ENCODE results near the gene PIEZO1.

PIEZO1 gene

DNA sequence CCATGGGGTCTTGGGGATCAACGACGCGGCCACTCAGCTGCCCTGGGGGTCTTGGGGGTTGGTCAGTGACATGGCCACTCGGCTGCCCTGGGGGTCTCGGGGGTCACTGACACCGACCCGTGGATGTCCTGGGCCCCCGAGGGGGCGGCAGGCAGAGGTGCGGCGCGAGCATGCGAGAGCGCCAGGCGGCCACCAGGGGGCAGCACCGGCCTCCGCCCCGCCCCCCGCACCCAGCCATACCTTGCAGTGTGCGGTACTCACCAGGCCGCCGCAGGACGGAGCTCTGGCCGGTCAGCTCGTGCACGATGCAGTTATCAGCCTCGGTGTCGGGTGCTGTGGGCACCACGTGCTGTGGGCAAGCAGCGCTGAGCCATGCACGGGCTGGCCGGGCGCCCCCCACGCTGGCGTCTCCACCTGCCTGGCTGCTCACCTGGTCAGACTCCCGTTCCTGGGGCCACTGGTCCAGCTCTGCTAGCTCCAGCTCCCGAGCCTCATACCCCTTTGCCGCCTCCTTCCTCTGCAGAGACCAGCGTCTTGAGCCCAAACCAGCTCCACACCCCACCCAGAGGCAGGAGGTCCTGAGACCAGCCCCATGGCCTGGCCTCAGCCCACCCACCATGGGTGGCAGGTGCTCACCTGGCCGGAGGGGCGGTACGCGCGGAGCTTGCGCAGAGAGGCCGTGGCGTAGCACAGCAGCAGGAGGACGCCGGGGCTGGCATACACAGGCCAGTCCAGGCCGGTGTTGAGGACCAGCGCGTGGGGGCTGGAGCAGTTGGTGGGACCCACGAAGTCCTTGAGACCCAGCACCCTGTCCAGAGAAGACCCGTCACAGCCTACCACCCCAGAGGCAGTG lies 47.5 kb downstream of the PIEZO1 start:
- in situ Hi-C loops (cut with MboI; ENCODE audit: low sequenced_read_pairs): no loop called here

DNA sequence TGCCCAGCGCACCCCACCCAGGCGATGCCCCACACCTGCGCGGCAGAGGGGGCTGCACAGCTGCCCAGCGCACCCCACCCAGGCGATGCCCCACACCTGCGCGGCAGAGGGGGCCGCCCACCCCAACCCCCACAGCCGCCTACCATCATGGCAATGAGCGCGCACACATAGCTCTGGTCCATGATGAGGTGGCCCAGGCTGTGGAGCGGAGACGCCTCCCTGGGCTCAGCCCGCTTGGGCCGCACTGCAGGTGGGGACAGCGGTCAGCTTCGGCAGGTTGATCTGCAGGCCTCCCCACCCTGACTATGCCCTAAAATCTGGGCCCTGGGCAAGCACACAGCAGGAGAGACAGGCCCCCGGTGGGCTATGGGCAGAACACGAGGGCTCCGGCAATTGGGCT lies 48.5 kb downstream of the PIEZO1 start:
- in situ Hi-C loops (cut with MboI; ENCODE audit: low sequenced_read_pairs): no loop called here

GRCh38 chr16:88736088-88736487 lies 48.9 kb downstream of the PIEZO1 start:
- in situ Hi-C loops (cut with MboI; ENCODE audit: low sequenced_read_pairs): no loop called here

- in situ Hi-C loops (cut with MboI; ENCODE audit: low sequenced_read_pairs): no loop called here
Measured at GRCh38 chr16:88735616-88736015, 49.4 kb downstream of the PIEZO1 start.

DNA sequence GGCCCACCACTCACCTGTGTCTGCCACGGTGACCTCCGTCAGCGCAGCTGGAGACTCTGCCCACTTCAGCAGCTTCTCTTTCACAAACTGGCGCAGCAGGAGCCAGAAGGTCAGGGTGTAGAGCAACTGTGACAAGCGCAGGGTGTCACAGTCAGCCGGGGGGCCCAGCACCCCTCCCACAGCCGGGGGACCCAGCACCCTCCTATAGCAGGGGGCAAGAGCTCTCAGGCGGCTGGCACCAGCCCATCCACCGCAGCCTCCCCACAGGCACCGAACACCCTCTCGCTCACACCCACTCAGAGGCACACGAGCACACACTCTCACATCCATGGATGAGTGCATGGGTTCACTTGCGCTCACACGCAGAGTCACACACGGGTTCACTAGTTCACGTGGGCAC lies 49.9 kb downstream of the PIEZO1 start:
- in situ Hi-C loops (cut with MboI; ENCODE audit: low sequenced_read_pairs): no loop called here

GRCh38 chr16:88734361-88734728 lies 50.7 kb downstream of the PIEZO1 start:
- in situ Hi-C loops (cut with MboI; ENCODE audit: low sequenced_read_pairs): no loop called here

DNA sequence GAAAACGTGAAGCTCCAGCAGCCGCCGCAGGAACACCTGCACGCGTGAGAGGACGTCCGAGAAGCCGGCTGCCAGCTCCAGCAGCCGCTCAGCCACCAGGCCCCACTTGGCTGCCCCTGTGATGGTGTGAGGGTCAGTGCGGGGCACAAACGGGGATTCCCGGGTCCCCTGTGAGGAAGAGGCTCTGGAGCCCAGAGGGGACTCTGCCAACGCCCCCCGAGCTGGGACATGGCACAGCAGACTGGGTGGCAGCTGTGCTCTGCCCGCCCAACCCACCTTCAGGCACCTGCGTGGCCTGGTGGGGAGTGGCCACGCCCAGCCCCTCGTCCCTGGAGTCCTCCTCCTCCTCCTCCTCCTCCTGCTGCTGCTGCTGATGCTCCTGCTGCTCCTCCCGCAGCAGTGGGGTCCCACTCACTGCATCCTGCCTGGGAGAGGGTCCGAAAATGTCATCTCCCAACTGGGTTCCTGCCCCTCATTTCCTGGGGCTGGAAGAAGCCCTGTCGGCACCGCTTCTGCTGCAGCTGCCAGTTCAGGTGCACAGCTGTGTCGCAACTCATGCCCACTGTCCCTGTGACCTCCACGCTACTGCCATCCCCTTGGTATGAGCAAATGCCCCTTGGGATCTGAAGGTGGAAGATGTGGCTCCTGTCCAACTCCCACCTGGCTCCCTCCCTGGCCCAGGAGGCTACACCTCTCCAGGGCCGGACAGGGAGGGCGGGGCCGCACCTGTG lies 51.2 kb downstream of the PIEZO1 start:
- in situ Hi-C loops (cut with MboI; ENCODE audit: low sequenced_read_pairs): no loop called here

DNA sequence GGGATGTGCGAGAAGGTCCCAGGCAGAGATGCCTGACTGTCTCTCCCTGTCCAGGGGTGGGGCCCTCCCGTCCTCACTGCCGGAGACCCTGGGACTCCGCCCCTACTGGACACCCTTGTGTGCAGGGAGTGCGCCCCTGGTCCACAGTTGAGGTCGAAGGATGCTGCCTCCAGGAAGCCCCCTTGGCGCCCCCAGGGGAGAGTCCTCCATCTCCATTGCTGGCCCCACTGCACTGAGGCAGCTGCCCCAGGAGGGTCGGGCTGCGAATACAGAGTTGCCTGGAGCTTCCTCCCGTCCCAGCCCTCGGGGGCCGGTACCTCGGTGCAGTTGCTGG lies 52.1 kb downstream of the PIEZO1 start:
- in situ Hi-C loops (cut with MboI; ENCODE audit: low sequenced_read_pairs): no loop called here

DNA sequence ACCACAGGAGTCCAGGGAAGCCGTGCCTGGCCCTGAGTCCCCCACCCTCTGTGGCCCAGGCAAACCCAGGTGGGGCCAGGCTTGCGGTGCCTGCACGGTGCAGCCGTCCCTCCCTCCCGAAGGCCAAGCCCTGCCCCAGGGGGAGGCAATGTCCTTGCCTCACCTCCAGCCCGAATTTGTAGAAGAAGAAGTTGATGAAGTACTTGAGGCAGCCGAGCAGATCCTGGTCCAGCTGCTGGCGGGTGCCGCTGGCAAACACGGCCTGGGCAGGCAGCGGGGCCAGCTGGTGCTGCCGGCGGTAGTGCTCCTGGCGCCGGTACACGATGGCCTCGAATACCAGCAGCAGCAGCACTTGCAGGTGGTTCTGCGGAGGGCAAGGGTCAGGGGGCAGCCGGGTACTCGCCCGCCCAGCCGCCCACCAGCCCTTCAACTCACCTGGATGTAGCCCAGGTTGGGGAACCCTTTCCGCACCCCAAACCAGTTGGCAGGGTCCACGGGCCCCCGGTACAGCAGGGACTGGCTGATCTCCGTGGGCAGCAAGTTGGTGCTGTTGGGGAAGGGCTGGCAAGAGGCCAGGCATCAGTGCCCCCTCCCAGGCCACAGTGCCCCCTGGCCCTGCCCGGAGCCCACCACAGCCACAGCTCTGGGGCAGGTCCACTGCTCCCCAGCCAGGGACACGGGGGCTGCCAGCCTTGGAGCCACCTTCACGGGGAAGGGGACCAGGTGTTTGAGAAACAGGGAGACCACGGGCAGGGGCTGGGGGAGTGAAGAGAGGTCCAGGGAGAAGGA lies 52.7 kb downstream of the PIEZO1 start:
- in situ Hi-C loops (cut with MboI; ENCODE audit: low sequenced_read_pairs): no loop called here

DNA sequence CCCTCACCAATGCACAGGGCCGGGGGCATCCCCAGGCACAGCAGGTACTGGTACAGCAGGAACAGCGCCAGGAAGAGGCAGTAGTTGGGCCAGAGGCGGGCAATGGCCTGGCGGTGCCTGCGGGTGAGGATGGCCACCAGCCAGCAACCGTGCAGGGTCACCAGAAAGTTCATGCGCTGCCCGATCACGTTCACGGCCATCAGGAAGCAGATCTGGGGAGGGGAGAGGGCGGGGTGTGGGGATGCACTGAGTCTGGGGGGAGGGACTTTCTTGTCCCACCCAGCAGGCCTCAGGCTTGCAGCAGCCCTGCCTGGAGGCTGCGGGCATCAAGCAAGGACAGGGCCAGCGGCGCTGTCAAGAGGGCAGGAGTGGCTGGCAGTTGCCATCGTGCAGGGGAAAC lies 53.3 kb downstream of the PIEZO1 start:
- in situ Hi-C loops (cut with MboI; ENCODE audit: low sequenced_read_pairs): no loop called here

DNA sequence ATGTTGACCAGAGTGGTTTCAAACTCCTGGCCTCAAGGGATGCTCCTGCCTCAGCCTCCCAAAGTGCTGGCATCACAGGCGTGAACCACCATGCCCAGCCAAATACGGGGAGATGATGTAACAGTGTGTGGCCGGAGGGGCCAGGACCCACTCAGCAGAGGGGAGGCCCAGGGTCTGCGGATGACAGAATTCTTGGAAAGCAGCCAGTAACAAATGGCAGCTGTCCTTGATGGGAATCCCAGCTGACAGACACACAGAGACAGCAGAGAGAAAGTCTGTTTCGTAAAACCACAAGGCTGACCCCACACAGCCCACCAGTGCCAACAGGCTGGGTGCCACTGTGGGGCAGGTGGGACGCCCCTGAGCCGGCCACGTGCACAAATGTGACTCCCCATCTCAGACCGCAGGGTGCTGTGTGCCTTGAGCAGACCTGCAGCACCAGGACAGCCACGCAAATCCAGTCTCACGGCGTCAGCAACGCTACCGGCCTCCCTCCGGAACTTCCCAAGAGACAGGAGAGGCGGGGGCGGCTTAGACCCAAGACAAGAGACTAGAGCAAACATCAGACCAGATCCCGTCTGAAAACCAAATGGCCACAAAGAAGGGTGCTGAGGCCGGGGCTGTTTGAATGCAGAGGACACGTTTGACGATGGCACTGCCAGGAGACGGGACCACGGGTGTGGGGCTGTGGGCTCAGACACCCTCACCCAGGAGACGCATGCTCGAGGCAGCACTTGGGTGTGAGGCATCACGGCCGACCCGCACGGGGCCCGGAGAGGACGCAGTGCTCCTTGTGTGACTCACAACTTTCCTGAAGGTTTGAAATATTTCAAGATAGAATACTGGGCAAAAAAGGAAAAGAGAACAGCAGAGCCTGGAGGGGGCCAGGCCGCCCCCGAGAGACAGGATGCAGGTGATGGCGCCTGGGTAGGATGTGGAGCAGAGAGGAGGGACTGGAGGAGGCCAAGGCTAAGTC lies 54.1 kb downstream of the PIEZO1 start:
- in situ Hi-C loops (cut with MboI; ENCODE audit: low sequenced_read_pairs): no loop called here

- in situ Hi-C loops (cut with MboI; ENCODE audit: low sequenced_read_pairs): no loop called here
Measured at GRCh38 chr16:88727871-88728270, 57.1 kb downstream of the PIEZO1 start.

DNA sequence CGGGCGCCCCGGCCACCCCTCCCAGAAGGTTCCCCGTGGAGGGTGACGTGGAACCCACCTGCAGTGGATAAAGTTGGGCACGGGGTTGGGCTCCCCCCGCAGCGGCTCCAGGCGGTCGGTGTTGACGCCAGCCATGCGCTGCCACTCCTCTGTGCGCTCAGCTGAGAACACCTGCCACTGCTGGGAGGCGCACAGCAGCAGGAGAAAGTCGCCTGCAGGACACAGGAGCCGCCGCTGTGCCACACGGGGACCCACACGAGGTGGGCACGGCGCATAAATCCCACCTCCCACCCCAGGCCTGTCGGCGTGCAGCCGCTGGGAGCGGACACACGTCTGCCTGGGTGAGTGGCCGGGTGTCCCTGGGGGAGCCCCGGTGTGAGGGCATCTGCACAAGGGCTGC lies 58.0 kb downstream of the PIEZO1 start:
- in situ Hi-C loops (cut with MboI; ENCODE audit: low sequenced_read_pairs): no loop called here

GRCh38 chr16:88726408-88726749 lies 58.6 kb downstream of the PIEZO1 start:
- in situ Hi-C loops (cut with MboI; ENCODE audit: low sequenced_read_pairs): no loop called here

GRCh38 chr16:88725609-88726407 lies 59.2 kb downstream of the PIEZO1 start:
- in situ Hi-C loops (cut with MboI; ENCODE audit: low sequenced_read_pairs): no loop called here

- in situ Hi-C loops (cut with MboI; ENCODE audit: low sequenced_read_pairs): no loop called here
Measured at GRCh38 chr16:88724855-88725555, 60.0 kb downstream of the PIEZO1 start.

DNA sequence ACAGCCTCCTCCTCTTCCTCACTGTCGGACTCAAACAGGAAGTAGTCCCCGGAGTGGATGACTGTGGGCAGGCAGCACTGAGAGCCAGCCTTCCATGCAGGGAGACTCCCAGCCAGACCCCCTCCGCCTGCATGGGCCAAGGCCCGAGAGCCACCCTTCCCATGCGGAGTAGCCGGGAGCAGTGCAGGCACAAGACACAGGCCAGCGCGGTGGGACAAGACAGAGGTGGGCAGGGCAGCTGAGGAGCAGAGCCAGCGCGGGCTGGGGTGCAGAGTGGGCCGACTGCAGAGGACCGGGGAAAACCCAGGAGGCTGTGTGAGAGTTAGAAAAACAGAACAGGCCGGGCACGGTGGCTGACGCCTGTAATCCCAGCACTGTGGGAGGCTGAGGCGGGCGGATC lies 61.1 kb downstream of the PIEZO1 start:
- in situ Hi-C loops (cut with MboI; ENCODE audit: low sequenced_read_pairs): no loop called here

DNA sequence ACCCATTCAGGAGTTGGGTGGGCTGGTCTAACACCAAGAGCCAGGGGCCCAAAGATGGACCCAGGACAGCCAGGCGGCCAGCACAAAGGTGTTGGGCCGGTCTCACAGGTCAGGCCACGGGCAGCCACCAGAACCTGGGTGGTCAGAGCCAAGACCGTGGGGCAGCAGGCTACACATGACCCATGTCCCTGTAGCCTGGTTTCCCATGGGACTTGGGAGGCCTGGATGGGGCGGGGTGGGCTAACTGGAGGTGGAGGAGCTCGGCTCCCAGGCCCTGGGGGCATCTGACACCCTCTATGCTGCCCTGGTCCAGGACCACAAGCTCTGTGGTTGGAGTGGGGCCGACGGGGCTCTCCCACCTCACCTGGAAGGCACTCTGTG lies 61.5 kb downstream of the PIEZO1 start:
- in situ Hi-C loops (cut with MboI; ENCODE audit: low sequenced_read_pairs): no loop called here

GRCh38 chr16:88722784-88723506 lies 62.1 kb downstream of the PIEZO1 start:
- in situ Hi-C loops (cut with MboI; ENCODE audit: low sequenced_read_pairs): no loop called here

Data from hTERT RPE-1 (cell line).